NB4 (cell line): ENCODE measurements around the gene OXNAD1.

Experiments used
- CTCF ChIP-seq: IDR thresholded peaks from one replicate; pipeline ENCODE4 v1.5.1; 2012; ENCODE audit warnings: low read depth, low read length
- MAX ChIP-seq: IDR thresholded peaks from 2 replicates; pipeline ENCODE4 v1.6.1; 2011; ENCODE audit warnings: low read depth, low read length
- POLR2A ChIP-seq: IDR thresholded peaks from 2 replicates; pipeline ENCODE4 v1.6.1; 2011; ENCODE audit warnings: mild to moderate bottlenecking; ENCODE audit not compliant: insufficient read length; ENCODE audit errors: extremely low read depth

- TF ChIP-seq CTCF (no peak), POLR2A (no peak), MAX (no peak)
Measured at GRCh38 chr3:16300881-16301359, 35.9 kb downstream of the OXNAD1 start.
